ENCODE data around the gene RHBDF2.

The RHBDF2 gene

DNA sequence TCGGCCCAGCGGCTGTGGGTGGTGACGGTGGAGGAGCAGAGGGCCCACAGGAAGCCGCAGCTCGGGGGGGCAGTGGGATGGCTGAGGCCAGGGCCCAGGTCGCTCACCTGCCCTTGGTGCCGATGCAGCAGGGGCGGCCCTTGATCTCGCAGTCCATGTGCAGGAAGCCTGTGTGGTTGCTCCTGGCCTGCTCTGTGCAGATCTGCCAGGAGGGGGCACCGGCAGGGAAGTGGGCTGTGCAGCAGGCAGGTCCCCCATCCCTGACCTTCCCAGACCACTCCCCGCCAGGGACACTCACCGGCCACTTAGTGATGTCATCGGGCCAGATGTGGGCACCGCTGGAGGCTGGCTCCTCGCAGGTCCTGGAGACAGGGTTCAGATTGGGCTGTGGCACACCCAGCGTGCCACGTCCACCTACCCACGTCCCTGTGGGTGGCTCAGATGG is 27.7 kb downstream of the RHBDF2 start:
- Histone ChIP-seq H3K4me2 (no peak overlapping the region), H3K4me3 (no peak overlapping the region), H3K36me3 (peaks cover 85% of the 10 kb centered on the region), H3K27me3 (no peaks in the 10 kb centered on the region), H3K27ac (no peak overlapping the region), H3K9ac (no peak overlapping the region), H3K4me1 (peaks cover 40% of the 10 kb centered on the region), H3K9me3 (no peaks in the 10 kb centered on the region), H4K20me1 (no peaks in the 10 kb centered on the region)
- no peak for TF ChIP-seq Cebpa-rat (IDR thresholded peaks at IDR 0.05)

DNA sequence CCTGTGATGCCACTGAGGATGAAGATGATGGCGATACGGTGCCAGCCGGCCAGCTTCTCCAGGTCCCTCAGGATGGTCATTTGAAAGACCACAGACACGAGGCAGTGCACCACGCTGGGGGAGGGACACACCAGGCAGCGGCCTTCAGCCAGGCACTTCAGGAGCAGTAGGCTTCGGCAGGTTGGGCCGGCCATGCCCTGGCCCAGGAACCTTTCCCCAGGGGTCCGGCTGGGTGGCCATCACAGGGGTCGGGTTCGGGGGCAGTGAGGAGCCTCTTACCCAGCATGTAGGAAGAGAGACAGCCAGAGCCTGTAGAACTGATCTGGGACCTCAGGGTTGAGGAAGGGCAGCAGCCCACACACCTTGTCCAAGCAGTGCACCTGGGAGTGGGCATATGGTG is 28.5 kb downstream of the RHBDF2 start:
- Histone ChIP-seq H3K4me1 (peaks cover 40% of the 10 kb centered on the region), H3K9ac (no peak overlapping the region), H3K27me3 (no peaks in the 10 kb centered on the region), H3K9me3 (no peaks in the 10 kb centered on the region), H3K27ac (no peak overlapping the region), H3K4me2 (no peak overlapping the region), H3K36me3 (peaks cover 78% of the 10 kb centered on the region), H4K20me1 (no peaks in the 10 kb centered on the region), H3K4me3 (no peak overlapping the region)
- no peak for TF ChIP-seq Cebpa-rat (IDR thresholded peaks at IDR 0.05)

DNA sequence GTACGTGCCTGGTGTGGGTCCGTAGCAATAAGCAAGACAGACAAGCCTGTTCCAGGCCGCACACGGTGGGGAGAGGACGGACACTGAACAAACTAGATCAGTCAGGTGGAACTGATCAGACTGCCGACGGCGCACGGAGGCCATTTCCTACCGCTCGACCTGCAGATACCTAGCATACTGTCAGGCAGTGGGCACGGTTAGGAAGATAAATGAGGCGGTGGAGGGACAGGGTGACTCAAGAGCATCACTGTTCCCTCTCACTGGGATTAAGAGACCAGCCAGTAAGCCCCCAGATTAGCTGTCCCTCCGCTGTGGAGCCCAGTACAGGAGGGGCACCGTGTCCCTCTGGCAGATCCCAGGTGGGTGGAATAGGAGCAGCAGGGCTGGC is 29.0 kb downstream of the RHBDF2 start:
- Histone ChIP-seq H3K27ac (no peak overlapping the region), H3K4me2 (no peak overlapping the region), H3K4me3 (no peak overlapping the region), H3K36me3 (peaks cover 74% of the 10 kb centered on the region), H3K9me3 (no peaks in the 10 kb centered on the region), H3K27me3 (no peaks in the 10 kb centered on the region), H4K20me1 (no peaks in the 10 kb centered on the region), H3K4me1 (peaks cover 40% of the 10 kb centered on the region), H3K9ac (no peak overlapping the region)
- TF ChIP-seq Cebpa-rat (IDR thresholded peaks at IDR 0.05): no peak

DNA sequence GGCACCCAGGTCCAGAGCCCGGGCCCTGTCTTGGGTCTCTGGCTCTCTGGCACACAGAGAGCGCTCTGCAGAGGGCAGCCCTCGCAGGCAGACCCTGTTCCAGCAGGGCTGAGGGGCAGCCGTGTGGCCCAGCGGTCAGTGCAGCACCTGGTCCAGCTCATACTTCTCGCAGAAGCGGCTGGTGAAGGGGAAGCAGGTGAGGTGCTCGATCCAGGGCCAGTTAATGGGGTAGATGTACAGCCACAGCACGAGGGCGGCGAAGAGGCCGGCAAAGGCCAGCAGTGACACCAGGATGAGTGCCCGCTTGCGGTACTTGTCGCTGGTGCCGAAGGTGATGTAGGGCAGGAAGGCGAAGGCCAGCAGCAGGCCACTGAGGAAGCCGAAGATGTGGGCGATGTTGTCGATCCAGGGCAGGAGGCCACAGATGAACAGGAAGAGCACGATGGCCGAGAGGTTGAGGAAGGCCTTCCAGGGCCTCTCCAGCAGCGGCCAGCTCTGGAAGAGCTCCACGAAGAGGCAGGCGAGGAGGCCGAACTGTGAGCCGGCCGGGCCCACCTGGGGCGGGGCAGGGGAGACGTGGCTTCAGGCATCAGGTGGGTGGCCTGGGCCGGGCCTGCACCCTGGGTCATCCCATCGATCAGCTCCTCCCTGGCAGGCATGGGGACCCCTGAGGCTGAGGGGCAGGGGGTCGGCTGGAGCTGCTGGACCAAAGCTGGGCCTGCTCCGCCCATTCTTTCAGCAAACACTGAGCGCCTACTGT is 29.5 kb downstream of the RHBDF2 start:
- peaks cover 40% of the 10 kb centered on the region for H3K4me1 ChIP-seq
- H4K20me1 ChIP-seq: no peaks in the 10 kb centered on the region
- H3K9ac ChIP-seq: no peak overlapping the region
- no peak overlapping the region for H3K4me2 ChIP-seq
- H3K4me3 ChIP-seq: no peak overlapping the region
- H3K27me3 ChIP-seq: no peaks in the 10 kb centered on the region
- no peak overlapping the region for H3K27ac ChIP-seq
- H3K9me3 ChIP-seq: no peaks in the 10 kb centered on the region
- H3K36me3 ChIP-seq: peaks cover 70% of the 10 kb centered on the region
- TF ChIP-seq Cebpa-rat (IDR thresholded peaks at IDR 0.05): no peak

- Histone ChIP-seq H3K4me2 (no peak overlapping the region), H3K36me3 (peaks cover 57% of the 10 kb centered on the region), H3K4me1 (peaks cover 50% of the 10 kb centered on the region), H3K9me3 (no peaks in the 10 kb centered on the region), H3K4me3 (no peak overlapping the region), H4K20me1 (no peaks in the 10 kb centered on the region), H3K27ac (no peak overlapping the region), H3K9ac (no peak overlapping the region), H3K27me3 (no peaks in the 10 kb centered on the region)
- no peak for TF ChIP-seq Cebpa-rat (IDR thresholded peaks at IDR 0.05)
Measured at GRCh38 chr17:76469991-76470739, 31.1 kb downstream of the RHBDF2 start.

DNA sequence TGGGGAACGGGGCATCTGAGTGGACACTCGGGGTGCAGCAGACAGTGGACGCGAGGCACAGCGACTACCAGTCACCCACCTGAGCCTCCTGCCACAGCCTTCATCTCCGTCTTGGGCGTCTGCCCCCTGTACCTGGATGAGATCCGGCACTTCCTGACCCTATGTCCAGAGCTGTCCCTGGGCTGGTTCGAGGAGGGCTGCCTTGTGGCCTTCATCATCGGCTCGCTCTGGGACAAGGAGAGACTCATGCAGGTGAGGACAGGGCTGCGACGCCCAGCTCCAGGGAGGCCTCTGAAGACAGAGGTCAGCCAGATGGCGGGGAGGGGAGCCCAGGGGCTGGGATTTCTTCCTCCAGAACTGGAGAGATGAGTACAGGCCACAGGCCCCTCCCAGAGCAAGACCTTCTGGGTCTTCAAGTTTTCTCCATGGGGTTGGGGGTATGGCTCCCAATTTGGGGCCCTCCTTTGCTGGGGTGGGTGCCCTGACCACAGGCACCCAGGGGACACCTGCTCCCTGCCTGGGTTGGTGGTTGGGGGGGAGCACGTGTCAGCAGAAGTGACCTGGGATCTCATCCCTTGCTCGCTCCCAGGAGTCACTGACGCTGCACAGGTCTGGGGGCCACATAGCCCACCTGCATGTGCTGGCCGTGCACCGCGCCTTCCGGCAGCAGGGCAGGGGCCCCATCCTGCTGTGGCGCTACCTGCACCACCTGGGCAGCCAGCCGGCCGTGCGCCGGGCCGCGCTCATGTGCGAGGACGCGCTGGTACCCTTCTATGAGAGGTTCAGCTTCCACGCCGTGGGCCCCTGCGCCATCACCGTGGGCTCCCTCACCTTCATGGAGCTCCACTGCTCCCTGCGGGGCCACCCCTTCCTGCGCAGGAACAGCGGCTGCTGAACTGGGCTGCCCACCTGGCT is 31.9 kb downstream of the RHBDF2 start:
- Histone ChIP-seq H3K9ac (no peak overlapping the region), H3K27ac (no peak overlapping the region), H3K4me2 (no peak overlapping the region), H3K27me3 (no peaks in the 10 kb centered on the region), H3K36me3 (peaks cover 49% of the 10 kb centered on the region), H4K20me1 (no peaks in the 10 kb centered on the region), H3K4me3 (no peak overlapping the region), H3K4me1 (peaks cover 53% of the 10 kb centered on the region), H3K9me3 (no peaks in the 10 kb centered on the region)
- no peak for TF ChIP-seq Cebpa-rat (IDR thresholded peaks at IDR 0.05)

GRCh38 chr17:76468634-76469010 is 32.6 kb downstream of the RHBDF2 start:
- no peak overlapping the region for H3K27ac ChIP-seq
- H3K4me1 ChIP-seq: peaks cover 51% of the 10 kb centered on the region
- TF ChIP-seq Cebpa-rat (IDR thresholded peaks at IDR 0.05): no peak
- peak overlapping the region; percentile 58; the same call in 1 of the 2 replicates for H3K4me2 ChIP-seq
- no peaks in the 10 kb centered on the region for H4K20me1 ChIP-seq
- no peak overlapping the region for H3K4me3 ChIP-seq
- peaks cover 42% of the 10 kb centered on the region for H3K36me3 ChIP-seq
- H3K9ac ChIP-seq: no peak overlapping the region
- no peaks in the 10 kb centered on the region for H3K27me3 ChIP-seq
- no peaks in the 10 kb centered on the region for H3K9me3 ChIP-seq

DNA sequence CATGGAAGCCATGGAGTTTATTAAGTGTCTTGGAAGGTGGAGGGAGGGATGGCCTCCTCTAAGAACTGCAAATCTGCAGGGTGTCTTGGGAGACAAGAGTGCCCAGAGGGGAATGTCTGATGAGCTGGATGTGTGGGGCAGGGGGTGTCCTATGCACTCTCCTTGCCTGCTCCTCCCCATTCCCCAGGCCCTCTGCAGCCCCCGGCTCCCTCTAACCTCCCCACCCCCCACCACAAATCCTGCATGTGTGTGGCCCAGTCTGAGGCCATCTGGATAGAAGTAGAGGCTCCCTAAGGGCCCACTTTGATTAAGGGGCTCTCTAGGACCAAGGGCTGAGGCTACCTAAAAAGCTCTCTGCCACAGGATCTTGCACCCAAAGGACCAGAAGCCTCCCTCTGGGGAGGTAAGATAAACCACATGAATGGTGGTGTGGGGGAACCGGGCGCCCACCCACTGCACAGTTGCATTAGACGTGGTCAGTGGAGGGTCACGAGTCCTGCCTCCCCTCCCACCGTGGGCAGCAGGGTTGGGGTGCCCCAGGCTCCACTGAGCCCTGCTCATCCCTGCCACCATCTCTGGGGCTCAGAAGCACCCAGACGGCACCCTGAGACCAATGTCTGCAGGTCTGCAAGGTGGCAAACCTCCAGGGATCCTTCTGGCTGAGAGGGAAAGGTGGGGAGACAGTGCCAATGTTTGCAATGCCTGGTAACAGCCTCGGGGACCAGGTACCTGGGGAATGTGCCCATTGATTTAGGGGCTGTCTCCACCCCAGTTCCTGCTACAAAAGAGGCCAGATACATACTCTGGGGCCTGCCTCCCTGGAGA is 33.2 kb downstream of the RHBDF2 start:
- H3K27ac ChIP-seq: no peak overlapping the region
- H4K20me1 ChIP-seq: no peaks in the 10 kb centered on the region
- no peak for TF ChIP-seq Cebpa-rat (IDR thresholded peaks at IDR 0.05)
- H3K4me1 ChIP-seq: peaks cover 47% of the 10 kb centered on the region
- no peaks in the 10 kb centered on the region for H3K9me3 ChIP-seq
- peaks cover 36% of the 10 kb centered on the region for H3K36me3 ChIP-seq
- H3K9ac ChIP-seq: 0 out of 2 replicates have a peak overlapping the region, but pooled peaks have one; percentile 15
- no peaks in the 10 kb centered on the region for H3K27me3 ChIP-seq
- no peak overlapping the region for H3K4me3 ChIP-seq
- peak overlapping the region; percentile 58 for H3K4me2 ChIP-seq

GRCh38 chr17:76467366-76467765 is 33.9 kb downstream of the RHBDF2 start, which contains the start of gene AANAT:
AANAT (plus strand) TSS chr17:76467603; CDS start chr17:76468747, 1,144 bp downstream.
- Histone ChIP-seq H3K9ac (0 out of 2 replicates have a peak within 1 kb of the TSS, but pooled peaks have one; percentile 15), H4K20me1 (no peaks in the 10 kb centered on the region), H3K36me3 (peaks cover 29% of the 10 kb centered on the region), H3K9me3 (no peaks in the 10 kb centered on the region), H3K27me3 (no peaks in the 10 kb centered on the region), H3K4me1 (peaks cover 47% of the 10 kb centered on the region), H3K4me3 (no peak within 1 kb of the TSS), H3K27ac (no peak within 1 kb of the TSS), H3K4me2 (peak within 1 kb of the TSS; percentile 58)
- TF ChIP-seq Cebpa-rat (IDR thresholded peaks at IDR 0.05): no peak

Data from BLaER1 (cell line).